ENCODE measurements around the gene REN. TPM values are rescaled to one million over a fixed set of nuclear protein-coding genes. Genes with fewer than 3 reads are reported as not detected.

Gene REN
- total and polyA plus RNA-seq, 2 donors from 2014 or later, result 32.4 to 1,159 TPM

DNA sequence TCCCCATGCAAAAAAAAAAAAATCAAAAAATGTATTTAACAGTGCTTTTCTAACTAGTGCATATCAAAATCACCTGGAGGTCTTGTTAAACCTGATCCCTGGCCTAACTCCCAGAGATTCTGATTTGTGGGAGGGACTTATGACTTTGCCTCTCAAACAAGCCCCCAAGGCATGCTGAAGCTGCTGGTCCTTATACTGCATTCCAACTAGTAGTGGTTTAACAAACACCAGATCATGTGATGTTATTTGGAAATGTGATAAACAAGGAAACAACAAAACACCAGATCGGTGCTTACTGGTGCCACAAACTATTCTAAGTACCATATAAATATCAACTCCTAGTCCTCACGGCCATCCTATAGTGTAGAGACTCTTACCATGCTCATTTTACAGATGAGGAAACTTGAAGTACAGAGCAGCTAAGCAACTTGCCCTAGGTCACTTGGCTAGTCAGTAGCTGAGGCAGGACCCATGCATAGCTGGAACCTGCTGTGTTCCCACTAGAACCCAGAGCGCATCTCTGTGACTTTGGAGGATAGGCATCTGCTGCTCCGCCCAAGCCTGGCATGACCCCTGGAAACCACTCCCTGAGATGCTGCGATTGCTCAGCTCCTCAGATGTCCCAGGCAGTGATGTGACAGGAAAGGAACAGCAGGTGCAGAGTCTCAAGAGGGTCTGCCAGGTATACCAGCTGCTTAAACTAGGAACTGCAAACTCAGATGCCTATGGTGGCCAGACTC lies 55.1 kb downstream of the REN start:
- TF ChIP-seq, protein P1, sequence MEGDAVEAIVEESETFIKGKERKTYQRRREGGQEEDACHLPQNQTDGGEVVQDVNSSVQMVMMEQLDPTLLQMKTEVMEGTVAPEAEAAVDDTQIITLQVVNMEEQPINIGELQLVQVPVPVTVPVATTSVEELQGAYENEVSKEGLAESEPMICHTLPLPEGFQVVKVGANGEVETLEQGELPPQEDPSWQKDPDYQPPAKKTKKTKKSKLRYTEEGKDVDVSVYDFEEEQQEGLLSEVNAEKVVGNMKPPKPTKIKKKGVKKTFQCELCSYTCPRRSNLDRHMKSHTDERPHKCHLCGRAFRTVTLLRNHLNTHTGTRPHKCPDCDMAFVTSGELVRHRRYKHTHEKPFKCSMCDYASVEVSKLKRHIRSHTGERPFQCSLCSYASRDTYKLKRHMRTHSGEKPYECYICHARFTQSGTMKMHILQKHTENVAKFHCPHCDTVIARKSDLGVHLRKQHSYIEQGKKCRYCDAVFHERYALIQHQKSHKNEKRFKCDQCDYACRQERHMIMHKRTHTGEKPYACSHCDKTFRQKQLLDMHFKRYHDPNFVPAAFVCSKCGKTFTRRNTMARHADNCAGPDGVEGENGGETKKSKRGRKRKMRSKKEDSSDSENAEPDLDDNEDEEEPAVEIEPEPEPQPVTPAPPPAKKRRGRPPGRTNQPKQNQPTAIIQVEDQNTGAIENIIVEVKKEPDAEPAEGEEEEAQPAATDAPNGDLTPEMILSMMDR (IDR thresholded peaks at IDR 0.05; ENCODE audit: borderline replicate concordance, extremely low read depth, insufficient read depth), result no peak
- Histone ChIP-seq H3K27me3 (ENCODE audit: control insufficient read depth, insufficient read depth, low read length) (no peaks in the 10 kb centered on the region), H3K4me3 (ENCODE audit: low read length in 3 of 3) (no peak overlapping the region), H3K9me3 (ENCODE audit: control insufficient read depth in 2 of 3, insufficient read depth in 1 of 3, low read length in 3 of 3) (no peaks in the 10 kb centered on the region), H3K9ac (ENCODE audit: low read length in 3 of 3) (no peak overlapping the region), H3K4me1 (ENCODE audit: control insufficient read depth in 2 of 3, insufficient read depth in 2 of 3, low read depth in 1 of 3, low read length in 3 of 3) (peaks cover 0 to 26% (median 15%) of the 10 kb centered on the region in 3 donors), H3K27ac (ENCODE audit: low read depth in 2 of 2, low read length in 2 of 2) (no peak overlapping the region), H3K36me3 (ENCODE audit: control insufficient read depth in 2 of 3, insufficient read depth in 3 of 3, low read length in 3 of 3) (peaks cover 0 to 11% (median 4%) of the 10 kb centered on the region in 3 donors)
- no peak for FAIRE-seq
- DNase-seq, result peak in 1 of 5 donors; percentile 26
- intact Hi-C loops (cut with DNase I), result no loop called here

DNA sequence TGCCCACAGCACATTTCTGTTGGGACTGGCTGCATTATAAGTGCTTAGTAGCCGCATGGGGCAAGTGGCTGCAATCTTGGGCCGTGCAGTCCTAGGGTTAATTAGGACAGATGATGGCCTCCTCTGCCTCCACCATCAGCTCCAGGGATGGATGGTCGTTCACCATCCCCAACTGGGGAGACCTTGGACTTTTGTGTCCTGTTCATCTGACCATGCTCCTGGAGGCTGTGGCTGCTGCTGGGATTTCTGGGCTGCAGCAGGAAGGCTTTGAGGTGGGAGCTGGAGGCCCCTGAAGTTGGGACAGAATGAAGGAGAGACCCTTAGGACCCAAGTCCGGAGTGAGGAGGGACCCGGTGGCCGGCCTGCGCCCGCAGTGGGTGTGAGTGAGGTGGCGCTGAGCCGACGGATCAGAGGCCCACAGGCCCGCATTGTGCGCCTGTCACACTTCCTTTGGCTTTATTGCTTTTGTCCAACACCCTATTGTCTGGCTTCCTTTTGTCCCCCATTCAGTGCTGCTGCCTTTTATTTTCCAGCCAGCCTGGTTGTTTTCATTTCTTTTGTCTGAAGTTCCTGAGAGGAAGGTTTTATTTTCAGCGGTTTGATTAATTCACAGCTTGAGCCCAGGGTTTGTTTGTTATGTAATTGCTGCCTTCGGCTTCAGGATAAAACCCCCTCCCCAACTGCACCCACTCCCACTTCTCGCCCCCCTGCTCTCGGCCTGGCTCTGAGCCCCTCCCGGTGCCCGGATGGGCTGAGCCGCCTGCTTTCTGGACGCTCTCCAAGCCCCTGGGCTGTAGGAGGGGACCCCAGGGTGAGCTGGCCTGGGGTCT lies 57.6 kb downstream of the REN start:
- peaks cover 0 to 4% (median 0%) of the 10 kb centered on the region in 3 donors for H3K36me3 ChIP-seq (ENCODE audit: control insufficient read depth in 2 of 3, insufficient read depth in 3 of 3, low read length in 3 of 3)
- intact Hi-C loops (cut with DNase I), result no loop called here
- peaks cover 0 to 39% (median 19%) of the 10 kb centered on the region in 3 donors for H3K4me1 ChIP-seq (ENCODE audit: control insufficient read depth in 2 of 3, insufficient read depth in 2 of 3, low read depth in 1 of 3, low read length in 3 of 3)
- no peaks in the 10 kb centered on the region for H3K9me3 ChIP-seq (ENCODE audit: control insufficient read depth in 2 of 3, insufficient read depth in 1 of 3, low read length in 3 of 3)
- H3K27me3 ChIP-seq (ENCODE audit: control insufficient read depth, insufficient read depth, low read length), result no peaks in the 10 kb centered on the region
- TF ChIP-seq, protein P1 (IDR thresholded peaks at IDR 0.05; ENCODE audit: borderline replicate concordance, extremely low read depth, insufficient read depth), result no peak
- H3K4me3 ChIP-seq (ENCODE audit: low read length in 3 of 3), result no peak overlapping the region
- no peak for FAIRE-seq
- H3K27ac ChIP-seq (ENCODE audit: low read depth in 2 of 2, low read length in 2 of 2), result no peak overlapping the region
- DNase-seq, result peak in 2 of 5 donors; percentile 31 to 55
- H3K9ac ChIP-seq (ENCODE audit: low read length in 3 of 3), result no peak overlapping the region

DNA sequence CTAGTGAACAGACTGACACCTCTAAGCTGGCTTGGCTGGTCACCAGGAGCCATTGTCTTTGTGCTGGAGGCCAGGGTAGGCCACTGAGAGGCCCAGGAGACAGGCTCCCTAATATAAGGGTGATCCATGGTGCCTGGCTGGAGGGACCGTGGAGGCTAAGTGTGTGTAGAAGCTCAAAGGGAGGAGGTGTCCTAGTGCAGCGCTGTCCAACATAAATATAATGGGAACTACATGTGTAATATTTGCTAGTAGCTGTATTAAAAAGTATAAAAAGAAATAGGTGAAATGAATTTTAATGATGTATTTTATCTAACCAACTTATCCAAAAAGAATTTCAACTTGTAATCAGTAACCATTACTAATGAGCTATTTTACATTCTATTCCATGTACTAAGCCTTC lies 58.2 kb downstream of the REN start:
- no peak for FAIRE-seq

More for the DNA sequence above, 58.2 kb downstream of the REN start:
- TF ChIP-seq, protein P1 (IDR thresholded peaks at IDR 0.05; ENCODE audit: borderline replicate concordance, extremely low read depth, insufficient read depth), result no peak
- Histone ChIP-seq H3K27me3 (ENCODE audit: control insufficient read depth, insufficient read depth, low read length) (no peaks in the 10 kb centered on the region), H3K4me3 (ENCODE audit: low read length in 3 of 3) (no peak overlapping the region), H3K36me3 (ENCODE audit: control insufficient read depth in 2 of 3, insufficient read depth in 3 of 3, low read length in 3 of 3) (no peaks in the 10 kb centered on the region), H3K9ac (ENCODE audit: low read length in 3 of 3) (no peak overlapping the region), H3K27ac (ENCODE audit: low read depth in 2 of 2, low read length in 2 of 2) (no peak overlapping the region), H3K4me1 (ENCODE audit: control insufficient read depth in 2 of 3, insufficient read depth in 2 of 3, low read depth in 1 of 3, low read length in 3 of 3) (peaks cover 0 to 44% (median 23%) of the 10 kb centered on the region in 3 donors), H3K9me3 (ENCODE audit: control insufficient read depth in 2 of 3, insufficient read depth in 1 of 3, low read length in 3 of 3) (no peaks in the 10 kb centered on the region)
- DNase-seq, result no peak
- intact Hi-C loops (cut with DNase I), result no loop called here

Data from kidney (tissue), 14 donors.